ENCODE measurements around the gene PXK. TPM values are rescaled to one million over a fixed set of nuclear protein-coding genes. Genes with fewer than 3 reads are reported as not detected.

The PXK gene
- total RNA-seq, 2 donors from 2014 or later, result 19.6 to 21.8 TPM

- intact Hi-C loops (cut with DNase I), result no loop called here
- no peaks in the 10 kb centered on the region for H3K9me3 ChIP-seq
- H3K36me3 ChIP-seq, result no peaks in the 10 kb centered on the region
- H3K27me3 ChIP-seq (replicated peaks; ENCODE audit: insufficient read depth), result no peaks in the 10 kb centered on the region
- no peak overlapping the region for H3K27ac ChIP-seq
- WGBS, result 69% methylated on average over 5 of the region's 5 CpGs
- no peak for DNase-seq (ENCODE audit: low spot score)
- H3K4me1 ChIP-seq (replicated peaks), result no peaks in the 10 kb centered on the region
- TF ChIP-seq POLR2AphosphoS5 (IDR thresholded peaks at IDR 0.05) (no peak), CTCF (IDR thresholded peaks at IDR 0.05) (no peak), POLR2A (IDR thresholded peaks at IDR 0.05) (no peak)
- H3K4me3 ChIP-seq, result no peak overlapping the region
Observed at GRCh38 chr3:58342676-58343075, 10.0 kb downstream of the PXK start.

- 93% methylated on average over 4 of the region's 4 CpGs for WGBS
- H3K4me1 ChIP-seq (replicated peaks), result no peaks in the 10 kb centered on the region
- intact Hi-C loops (cut with DNase I), result no loop called here
- DNase-seq (ENCODE audit: low spot score), result no peak
- H3K27me3 ChIP-seq (replicated peaks; ENCODE audit: insufficient read depth), result no peaks in the 10 kb centered on the region
- no peaks in the 10 kb centered on the region for H3K36me3 ChIP-seq
- no peak overlapping the region for H3K27ac ChIP-seq
- no peak overlapping the region for H3K4me3 ChIP-seq
- no peak for TF ChIP-seq CTCF (IDR thresholded peaks at IDR 0.05)
- no peaks in the 10 kb centered on the region for H3K9me3 ChIP-seq
Observed at GRCh38 chr3:58345457-58345856, 12.8 kb downstream of the PXK start.

- no peak overlapping the region for H3K27ac ChIP-seq
- H3K4me1 ChIP-seq (replicated peaks), result no peaks in the 10 kb centered on the region
- H3K9me3 ChIP-seq, result no peaks in the 10 kb centered on the region
- intact Hi-C loops (cut with DNase I), result no loop called here
- DNase-seq (ENCODE audit: low spot score), result no peak
- TF ChIP-seq CTCF (IDR thresholded peaks at IDR 0.05), result no peak
- no peak for TF ChIP-seq POLR2A (IDR thresholded peaks at IDR 0.05)
- no peaks in the 10 kb centered on the region for H3K27me3 ChIP-seq (replicated peaks; ENCODE audit: insufficient read depth)
- no peak overlapping the region for H3K4me3 ChIP-seq
- H3K36me3 ChIP-seq, result no peaks in the 10 kb centered on the region
- WGBS, result 100% methylated on average over 2 of the region's 2 CpGs
Observed at GRCh38 chr3:58346368-58346767, 13.7 kb downstream of the PXK start.

GRCh38 chr3:58347984-58348383, 15.3 kb downstream of the PXK start:
- intact Hi-C loops (cut with DNase I), result no loop called here

More at GRCh38 chr3:58347984-58348383, 15.3 kb downstream of the PXK start:
- no peak overlapping the region for H3K4me3 ChIP-seq
- no peaks in the 10 kb centered on the region for H3K36me3 ChIP-seq
- H3K27ac ChIP-seq, result no peak overlapping the region
- DNase-seq (ENCODE audit: low spot score), result no peak
- no peaks in the 10 kb centered on the region for H3K4me1 ChIP-seq (replicated peaks)
- H3K27me3 ChIP-seq (replicated peaks; ENCODE audit: insufficient read depth), result no peaks in the 10 kb centered on the region
- 89% methylated on average over 7 of the region's 7 CpGs for WGBS
- TF ChIP-seq CTCF (IDR thresholded peaks at IDR 0.05) (no peak), POLR2AphosphoS5 (IDR thresholded peaks at IDR 0.05) (no peak), POLR2A (IDR thresholded peaks at IDR 0.05) (no peak)
- H3K9me3 ChIP-seq, result no peaks in the 10 kb centered on the region
